Stimulated activated CD4-positive, alpha-beta T cell treated with anti-CD3 and anti-CD28 coated beads, Interleukin-2, amount 100 ng/mL, for 4 hours (primary cell): ENCODE measurements around the gene DCAF12.
"Not testable (repeated sequence)": the region's sequence is repeated elsewhere in the genome, so short reads cannot be mapped to it uniquely, and the experiment has no call there.

ENCODE experiments used
- DNase-seq: peaks from one replicate; pipeline ENCODE4 v3.0.0-alpha.2; 2020; ENCODE audit warnings: low read depth

DCAF12 gene

GRCh38 chr9:34065541-34065940 lies 61.0 kb downstream of the DCAF12 start:
- no peak for DNase-seq

DNA sequence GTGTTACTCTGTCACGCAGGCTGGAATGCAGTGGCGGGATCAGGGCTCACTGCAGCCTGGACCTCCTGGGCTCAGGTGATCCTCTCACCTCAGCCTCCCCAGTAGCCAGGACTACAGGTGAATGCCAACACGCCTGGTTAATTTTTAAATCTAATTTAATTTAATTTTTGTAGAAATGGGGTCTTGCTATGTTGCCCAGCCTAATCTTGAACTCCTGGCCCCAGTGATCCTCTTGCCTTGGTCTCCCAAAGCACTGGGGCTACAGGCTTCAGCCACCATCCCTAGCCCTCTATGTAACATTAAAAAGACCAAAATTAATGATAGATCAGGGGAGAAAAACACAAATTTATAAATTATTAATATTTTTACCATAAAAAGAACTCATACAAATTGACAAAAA lies 66.5 kb downstream of the DCAF12 start:
- DNase-seq, result no peak

DNA sequence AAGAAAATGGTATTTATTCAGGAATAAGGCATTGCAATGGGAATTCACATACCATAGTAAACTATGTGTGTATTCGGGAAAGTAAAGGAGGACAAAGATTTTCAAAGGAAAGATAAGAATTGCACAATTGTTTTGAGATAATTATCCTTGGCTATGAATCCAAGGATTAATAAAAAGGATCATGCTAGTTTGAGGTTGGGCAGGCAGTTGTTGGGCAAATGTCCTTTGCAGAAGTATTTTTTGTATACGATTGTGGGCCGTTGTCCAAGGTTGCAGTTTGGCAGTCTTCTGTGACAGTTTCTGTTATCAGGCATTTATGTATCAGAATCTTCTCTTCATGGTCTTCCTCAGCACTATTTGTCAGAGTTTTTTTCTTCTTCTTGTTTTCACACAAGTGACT lies 67.2 kb downstream of the DCAF12 start:
- DNase-seq, result no peak

DNA sequence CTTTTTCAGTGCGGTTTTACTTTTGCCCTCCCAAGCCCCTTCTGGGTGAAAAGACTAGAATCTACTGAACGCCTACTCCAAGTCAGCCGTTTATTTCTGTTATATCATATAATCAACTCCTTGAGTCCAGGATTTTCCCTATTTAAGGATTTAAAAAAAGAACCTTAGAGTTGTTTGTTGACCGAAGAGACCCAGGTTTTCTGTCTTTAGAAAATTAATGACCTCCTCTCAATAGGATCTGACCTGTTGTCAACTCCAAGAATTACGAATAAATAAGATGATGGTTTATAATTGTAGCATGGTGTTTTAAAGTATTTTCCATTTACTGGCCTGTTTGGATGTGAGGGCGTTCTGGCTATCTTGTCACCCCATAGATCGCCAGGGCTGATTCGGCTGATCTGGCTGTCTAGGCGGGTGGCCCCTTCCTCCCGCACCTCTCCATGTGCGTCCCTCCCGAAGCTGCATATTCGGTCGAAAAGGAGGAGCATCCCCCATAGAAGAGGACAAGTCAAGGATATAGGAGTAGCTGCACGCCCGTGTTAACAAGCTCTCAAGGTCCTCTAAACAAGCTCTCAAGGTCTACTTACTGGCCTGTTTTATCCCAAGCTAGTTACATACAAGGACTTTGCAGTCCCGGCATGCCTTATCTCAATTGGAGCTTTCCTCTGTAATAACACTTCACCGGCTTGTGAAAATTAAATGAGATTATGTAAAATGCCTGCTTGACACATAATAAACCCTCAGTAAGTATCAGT lies 76.7 kb downstream of the DCAF12 start:
- DNase-seq, result no peak

DNA sequence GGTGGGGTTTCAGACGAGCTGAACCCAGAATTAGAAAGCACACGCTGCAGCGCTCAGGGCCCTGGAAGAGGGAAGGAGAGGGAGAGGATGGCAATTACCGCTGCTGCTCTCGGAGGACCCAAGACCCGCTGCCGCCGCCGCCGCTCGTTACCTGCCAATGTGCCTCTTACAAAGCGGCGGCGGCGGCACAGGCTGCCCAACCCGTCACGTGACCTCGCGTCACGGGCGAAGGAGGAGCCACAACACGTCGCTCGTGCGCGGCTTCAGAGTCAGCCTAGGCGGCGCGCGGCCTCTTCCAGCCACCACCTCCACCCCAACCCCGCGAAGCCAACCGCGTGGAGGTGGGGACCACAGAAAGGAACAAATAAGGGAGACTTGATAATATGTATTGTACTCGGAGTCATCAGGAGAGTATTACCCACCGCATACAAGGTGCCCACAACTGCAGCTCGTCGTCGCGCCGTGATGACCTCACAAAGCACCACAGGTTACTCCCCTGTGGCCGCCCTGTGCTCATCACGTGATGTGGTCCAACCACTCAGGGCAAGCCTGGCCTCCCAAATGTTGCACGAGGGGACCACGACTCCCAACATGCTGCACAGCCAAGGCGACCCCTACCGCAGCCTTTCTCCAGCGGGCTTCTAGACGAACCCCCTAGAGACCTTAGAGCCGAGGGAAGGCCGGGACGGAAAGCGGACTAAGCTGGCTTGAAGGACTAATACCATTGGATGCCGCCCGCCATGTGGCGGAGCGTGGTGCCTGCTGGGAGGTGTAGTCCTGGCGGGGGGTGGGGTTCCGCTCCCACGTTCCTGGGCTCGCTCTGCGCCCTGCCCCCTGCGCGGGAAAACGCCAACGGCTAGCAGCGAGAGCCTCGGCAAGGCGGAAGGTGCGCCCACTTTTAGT lies 77.5 kb downstream of the DCAF12 start, which contains the start of gene UBAP2:
Gene UBAP2 (minus strand): TSS at position 161 of the 903 bp plus-strand sequence. CDS start 31,739 bp downstream, outside the sequence.
- peak; percentile 96 for DNase-seq

DNA sequence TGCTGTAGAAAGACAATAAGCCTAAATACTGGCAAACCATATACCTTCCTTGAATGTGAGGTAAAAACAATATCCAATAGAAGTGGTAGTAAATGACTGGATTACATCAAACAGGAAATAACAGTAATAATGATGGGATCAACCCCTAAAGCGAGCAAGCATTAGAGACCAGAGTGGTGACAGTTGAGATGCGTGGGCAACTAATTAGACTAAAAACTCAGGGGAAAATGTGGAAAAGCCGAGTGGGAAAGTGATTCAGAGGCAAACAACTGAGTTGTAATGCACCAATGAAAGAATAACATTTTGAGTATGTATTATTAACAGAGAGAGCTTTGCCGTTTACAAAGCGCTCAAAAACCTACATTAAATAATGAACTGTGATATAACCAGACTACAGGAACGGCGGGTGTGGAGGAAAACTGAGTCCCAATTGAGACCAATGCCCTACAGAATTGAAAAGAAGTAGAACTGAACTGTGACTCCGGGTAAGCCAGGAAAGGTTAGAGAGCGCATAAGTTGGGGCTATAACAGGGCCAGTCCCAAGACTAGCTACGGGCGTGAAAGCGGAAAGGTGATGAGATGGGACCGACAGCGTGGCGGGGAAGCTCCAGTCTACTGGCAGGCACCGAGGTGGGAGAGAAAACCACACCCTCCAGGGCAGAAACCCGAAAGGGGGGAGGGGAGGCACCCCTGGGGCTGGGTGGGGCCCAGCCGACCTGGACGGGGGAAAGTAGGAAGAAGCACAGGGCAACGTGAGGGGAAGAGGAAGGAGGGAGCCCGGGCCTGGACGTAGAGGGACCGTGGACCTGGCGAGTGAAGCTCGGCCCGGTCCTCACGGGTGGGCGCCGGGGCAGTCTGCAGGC lies 78.4 kb downstream of the DCAF12 start:
- peak; percentile 39 for DNase-seq

DNA sequence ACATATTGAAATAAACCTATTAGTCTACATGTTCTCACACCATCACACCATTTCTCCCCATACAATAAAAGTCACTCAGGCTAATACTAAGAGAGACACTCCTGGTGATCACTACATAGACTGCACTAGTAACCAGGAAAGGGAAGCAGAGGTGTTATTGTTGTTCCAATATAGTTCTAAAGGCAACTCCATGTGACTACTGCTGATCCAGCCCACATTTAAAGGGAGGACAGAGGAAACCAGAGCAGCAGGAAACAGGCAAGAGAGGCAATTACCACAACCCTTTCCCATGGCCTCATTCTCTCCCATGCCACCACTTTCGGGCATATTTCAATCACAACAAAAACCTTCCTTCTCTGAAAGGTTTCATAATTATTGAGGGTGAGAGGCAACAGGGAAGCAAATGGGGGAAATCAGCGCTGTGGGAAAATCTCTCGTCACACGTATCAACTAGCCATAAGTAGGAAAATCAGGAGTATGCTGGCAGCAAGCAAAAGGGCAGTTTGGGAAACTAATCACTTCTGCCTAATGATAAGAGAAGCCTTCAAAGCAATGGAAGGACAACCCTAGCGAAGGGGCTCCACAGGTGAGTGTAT lies 79.6 kb downstream of the DCAF12 start:
- DNase-seq, result no peak

GRCh38 chr9:34045903-34046302 lies 80.6 kb downstream of the DCAF12 start:
- no peak for DNase-seq

GRCh38 chr9:34042074-34042473 lies 84.4 kb downstream of the DCAF12 start:
- not testable (repeated sequence) for DNase-seq

DNA sequence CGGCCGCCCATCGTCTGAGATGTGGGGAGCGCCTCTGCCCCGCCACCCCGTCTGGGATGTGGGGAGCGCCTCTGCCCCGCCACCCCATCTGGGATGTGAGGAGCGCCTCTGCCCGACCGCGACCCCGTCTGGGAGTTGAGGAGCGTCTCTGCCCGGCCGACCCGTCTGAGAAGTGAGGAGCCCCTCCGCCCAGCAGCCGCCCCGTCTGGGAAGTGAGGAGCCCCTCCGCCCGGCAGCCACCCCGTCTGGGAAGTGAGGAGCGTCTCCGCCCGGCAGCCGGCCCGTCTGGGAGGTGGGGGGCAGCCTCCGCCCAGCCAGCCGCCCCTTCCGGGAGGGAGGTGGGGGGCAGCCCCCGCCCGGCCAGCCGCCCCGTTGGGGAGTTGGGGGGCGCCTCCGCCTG lies 87.6 kb downstream of the DCAF12 start:
- not testable (repeated sequence) for DNase-seq

GRCh38 chr9:34037626-34038025 lies 88.9 kb downstream of the DCAF12 start:
- no peak for DNase-seq

DNA sequence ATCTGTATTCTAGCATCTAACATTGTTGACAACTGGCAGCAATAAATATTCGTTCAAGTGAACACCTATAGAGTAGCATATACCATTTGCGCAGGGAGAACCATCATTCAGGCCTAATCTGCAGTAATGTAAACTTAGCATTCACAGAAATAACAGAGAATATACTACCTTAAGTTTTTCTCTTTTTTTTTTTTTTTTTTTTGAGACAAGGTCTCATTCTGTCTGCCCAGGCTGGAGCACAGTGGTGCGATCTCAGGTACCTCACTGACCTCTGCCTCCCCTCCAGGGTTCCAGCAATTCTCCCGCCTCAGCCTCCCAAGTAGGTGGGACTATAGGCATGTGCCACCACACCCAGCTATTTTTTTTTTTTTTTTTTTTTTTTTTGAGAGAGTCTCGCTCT lies 89.9 kb downstream of the DCAF12 start:
- no peak for DNase-seq
